IPS-18a (cell line): Measurements from ENCODE around the gene TTLL9.
A peak's percentile ranks its signal among the peaks of the same experiment; 100 is the strongest.

Experiments
- H3K27ac ChIP-seq: one replicate; pipeline ENCODE4 v1.5.1; 2013; ENCODE audit warnings: low read length
- H3K27me3 ChIP-seq: one replicate; pipeline ENCODE4 v1.6.1; 2013; ENCODE audit warnings: mild to moderate bottlenecking, low read length; ENCODE audit not compliant: control insufficient read depth, insufficient read depth
- H3K36me3 ChIP-seq: one replicate; pipeline ENCODE4 v1.6.1; 2013; ENCODE audit warnings: low read depth, low read length; ENCODE audit not compliant: control insufficient read depth
- H3K4me1 ChIP-seq: one replicate; pipeline ENCODE4 v1.6.1; 2013; ENCODE audit warnings: low read depth, low read length; ENCODE audit not compliant: control insufficient read depth
- H3K4me3 ChIP-seq: one replicate; pipeline ENCODE4 v1.5.1; 2013; ENCODE audit warnings: low read length
- H3K9ac ChIP-seq: one replicate; pipeline ENCODE4 v1.6.1; 2013; ENCODE audit warnings: mild to moderate bottlenecking, low read length, moderate library complexity
- H3K9me3 ChIP-seq: one replicate; pipeline ENCODE4 v1.6.1; 2013; ENCODE audit warnings: low read depth, low read length; ENCODE audit not compliant: control insufficient read depth

TTLL9 gene

DNA sequence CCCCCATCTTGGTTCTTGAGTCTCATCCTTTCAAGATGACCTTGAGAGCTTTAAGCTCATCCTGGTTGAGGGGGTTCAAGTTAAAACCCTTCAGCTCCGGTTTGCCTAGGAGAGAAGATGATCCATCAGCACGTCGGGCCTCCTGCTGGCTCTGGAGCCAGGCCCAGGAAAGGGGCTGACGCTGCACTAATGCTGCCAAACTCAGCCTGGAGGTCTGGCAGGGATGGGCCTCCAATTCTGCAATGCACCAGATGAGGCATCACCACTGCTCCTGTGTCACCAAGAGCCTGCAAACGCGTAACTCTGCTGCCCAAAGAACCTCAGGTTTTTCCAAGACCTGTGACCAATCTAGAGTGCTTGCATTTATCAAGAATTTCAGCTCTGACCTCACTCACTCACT, 75.4 kb downstream of the TTLL9 start:
- Histone ChIP-seq H3K36me3 (peaks cover 51% of the 10 kb centered on the region), H3K27me3 (no peaks in the 10 kb centered on the region), H3K9me3 (no peaks in the 10 kb centered on the region), H3K27ac (no peak overlapping the region), H3K9ac (no peak overlapping the region), H3K4me3 (no peak overlapping the region), H3K4me1 (peaks cover 3% of the 10 kb centered on the region)

DNA sequence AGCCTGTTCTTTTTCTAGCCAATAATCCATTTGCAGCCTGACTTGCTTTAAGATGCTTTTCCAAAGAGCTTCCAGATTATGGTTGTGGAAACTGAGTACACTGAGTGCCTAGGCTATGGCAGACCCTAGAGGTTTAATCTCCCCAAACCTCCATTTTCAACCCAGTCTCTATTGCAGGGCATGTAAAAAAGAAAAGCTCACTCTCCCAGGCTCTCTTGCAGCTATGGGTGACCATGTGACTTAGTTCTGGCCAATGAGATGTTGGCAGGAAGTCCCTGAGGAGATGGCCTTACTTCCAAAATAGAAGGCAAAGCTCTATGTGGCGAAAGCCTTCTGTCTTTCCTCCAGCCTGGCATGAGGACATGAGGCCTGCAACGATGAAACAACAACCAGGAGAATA, 77.6 kb downstream of the TTLL9 start:
- no peak overlapping the region for H3K9ac ChIP-seq
- H3K4me1 ChIP-seq: peaks cover 5% of the 10 kb centered on the region
- H3K9me3 ChIP-seq: no peaks in the 10 kb centered on the region
- no peaks in the 10 kb centered on the region for H3K27me3 ChIP-seq
- H3K4me3 ChIP-seq: no peak overlapping the region
- peaks cover 51% of the 10 kb centered on the region for H3K36me3 ChIP-seq
- H3K27ac ChIP-seq: no peak overlapping the region

DNA sequence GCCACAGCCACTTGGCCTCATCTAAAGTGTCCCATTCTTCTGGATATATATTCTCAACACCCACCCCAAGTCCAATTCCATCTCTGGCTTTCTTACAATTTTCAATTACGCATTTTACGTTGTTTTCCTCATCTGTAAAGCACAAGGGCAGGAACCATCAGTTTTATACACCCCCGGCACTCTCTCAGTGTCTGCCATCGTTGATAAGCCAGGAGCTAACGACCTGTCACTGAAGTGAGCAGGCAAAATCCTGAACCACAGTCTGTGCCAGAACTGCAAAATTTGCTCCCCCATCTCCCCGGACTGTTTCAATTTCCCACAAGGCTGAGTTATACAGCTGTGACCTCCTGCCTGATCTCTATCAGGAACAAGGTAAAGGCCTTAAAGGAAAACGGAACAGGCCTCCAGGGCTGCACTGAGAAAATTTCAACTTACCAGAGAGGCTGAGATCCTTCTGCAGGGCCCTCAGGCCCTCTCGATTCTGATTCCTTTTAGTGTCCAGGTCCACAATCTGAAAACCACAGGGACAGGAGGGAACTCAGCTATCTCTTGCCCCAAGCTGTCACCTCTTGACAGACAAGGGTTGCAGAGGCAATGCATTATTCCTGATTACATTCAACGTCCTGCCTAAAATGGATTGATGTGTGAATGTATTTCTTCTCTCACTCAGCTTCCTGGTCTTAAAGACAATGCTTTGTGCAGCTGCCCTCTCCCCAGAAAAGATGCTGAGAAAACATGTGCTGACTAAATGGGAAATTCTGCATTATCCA, 79.6 kb downstream of the TTLL9 start:
- peak overlapping the region; percentile 92 for H3K4me3 ChIP-seq
- H3K4me1 ChIP-seq: peaks cover 5% of the 10 kb centered on the region
- H3K9ac ChIP-seq: no peak overlapping the region
- no peaks in the 10 kb centered on the region for H3K9me3 ChIP-seq
- H3K27me3 ChIP-seq: no peaks in the 10 kb centered on the region
- peaks cover 43% of the 10 kb centered on the region for H3K36me3 ChIP-seq
- H3K27ac ChIP-seq: no peak overlapping the region

DNA sequence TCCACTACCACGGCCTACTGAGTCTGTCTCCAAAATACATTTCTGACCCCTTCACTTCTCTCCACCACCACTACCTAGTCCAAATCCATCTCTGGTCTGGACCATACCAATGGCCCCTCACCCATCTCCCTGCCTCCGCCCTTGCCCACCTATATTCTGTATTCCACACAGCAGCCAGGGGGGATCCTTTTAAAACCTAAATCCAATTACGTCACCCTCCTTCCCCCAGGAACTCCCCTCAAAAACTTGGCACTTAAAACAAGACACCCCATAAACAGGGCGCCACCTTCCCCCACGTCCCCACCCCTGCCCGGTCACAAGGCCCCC, 80.7 kb downstream of the TTLL9 start:
- Histone ChIP-seq H3K27ac (no peak overlapping the region), H3K4me1 (peaks cover 5% of the 10 kb centered on the region), H3K9ac (peak overlapping the region; percentile 79)

DNA sequence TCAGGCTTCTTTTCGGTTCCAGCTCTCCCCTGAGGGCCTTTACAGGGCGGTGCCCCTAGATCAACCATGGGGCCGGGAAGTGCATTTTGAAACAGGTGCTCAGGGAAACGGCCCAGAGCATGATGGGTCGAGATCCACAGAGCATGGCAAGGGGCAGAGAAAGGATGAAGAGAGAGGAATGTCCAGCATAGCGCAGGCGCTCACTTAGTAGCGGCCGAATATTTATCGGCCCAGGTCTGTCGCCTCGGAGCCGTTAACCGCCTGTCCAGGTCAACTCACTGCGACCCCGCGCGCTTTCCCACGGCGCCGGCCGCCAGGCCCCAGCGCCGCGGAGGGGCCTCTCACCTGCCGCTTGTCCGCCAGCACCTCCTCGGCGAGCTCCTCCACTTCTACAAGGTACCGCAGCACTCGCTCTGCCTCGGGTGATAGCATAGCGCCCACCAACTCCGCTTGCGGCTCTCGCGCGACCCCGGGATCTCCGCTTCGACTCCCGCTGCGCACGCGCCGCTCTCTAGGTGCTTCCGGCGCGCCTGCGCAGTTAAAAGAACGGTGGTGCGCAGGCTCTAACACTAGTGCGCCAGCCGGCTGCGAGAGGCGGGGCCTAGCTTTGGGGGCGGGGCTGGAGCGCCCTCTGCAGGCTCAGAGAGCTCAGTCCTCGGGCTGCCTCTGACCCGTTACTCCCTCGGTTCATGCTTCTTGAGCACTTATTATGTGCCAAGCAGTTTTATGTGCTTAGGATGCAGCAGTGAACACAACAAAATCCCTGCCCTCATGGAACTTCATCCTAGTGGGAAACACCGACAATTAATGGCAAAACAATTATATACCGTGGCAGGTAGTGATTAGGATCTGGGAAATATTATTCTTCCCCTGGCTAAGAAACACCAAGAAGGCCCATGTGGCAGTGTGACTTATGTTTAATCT, 81.4 kb downstream of the TTLL9 start, which contains the start of gene PDRG1:
Gene PDRG1, minus strand, starts transcription at position 517 of the 924 bp plus-strand sequence. Its CDS starts 85 bp downstream, at position 432.
- no peak within 1 kb of the TSS for H3K27ac ChIP-seq
- H3K27me3 ChIP-seq: no peaks in the 10 kb centered on the region
- no peaks in the 10 kb centered on the region for H3K9me3 ChIP-seq
- H3K4me3 ChIP-seq: peak within 1 kb of the TSS; percentile 92
- H3K4me1 ChIP-seq: peaks cover 5% of the 10 kb centered on the region
- peaks cover 25% of the 10 kb centered on the region for H3K36me3 ChIP-seq
- H3K9ac ChIP-seq: peak within 1 kb of the TSS; percentile 79

More for the DNA sequence above, 80.7 kb downstream of the TTLL9 start:
- peak overlapping the region; percentile 92 for H3K4me3 ChIP-seq
- H3K9me3 ChIP-seq: no peaks in the 10 kb centered on the region
- no peaks in the 10 kb centered on the region for H3K27me3 ChIP-seq
- peaks cover 32% of the 10 kb centered on the region for H3K36me3 ChIP-seq

- H3K36me3 ChIP-seq: peaks cover 10% of the 10 kb centered on the region
- H3K9me3 ChIP-seq: no peaks in the 10 kb centered on the region
- H3K9ac ChIP-seq: no peak overlapping the region
- peaks cover 5% of the 10 kb centered on the region for H3K4me1 ChIP-seq
- no peak overlapping the region for H3K4me3 ChIP-seq
- no peaks in the 10 kb centered on the region for H3K27me3 ChIP-seq
- no peak overlapping the region for H3K27ac ChIP-seq
Measured at GRCh38 chr20:31953556-31954148, 83.2 kb downstream of the TTLL9 start.

GRCh38 chr20:31954500-31954899, 84.1 kb downstream of the TTLL9 start:
- Histone ChIP-seq H3K9ac (no peak overlapping the region), H3K36me3 (peaks cover 5% of the 10 kb centered on the region), H3K27me3 (no peaks in the 10 kb centered on the region), H3K9me3 (no peaks in the 10 kb centered on the region), H3K27ac (no peak overlapping the region), H3K4me1 (peaks cover 5% of the 10 kb centered on the region), H3K4me3 (no peak overlapping the region)

GRCh38 chr20:31956556-31957526, 86.4 kb downstream of the TTLL9 start:
- Histone ChIP-seq H3K9ac (no peak overlapping the region), H3K27me3 (no peaks in the 10 kb centered on the region), H3K27ac (no peak overlapping the region), H3K4me1 (no peaks in the 10 kb centered on the region), H3K9me3 (no peaks in the 10 kb centered on the region), H3K4me3 (no peak overlapping the region), H3K36me3 (no peaks in the 10 kb centered on the region)

DNA sequence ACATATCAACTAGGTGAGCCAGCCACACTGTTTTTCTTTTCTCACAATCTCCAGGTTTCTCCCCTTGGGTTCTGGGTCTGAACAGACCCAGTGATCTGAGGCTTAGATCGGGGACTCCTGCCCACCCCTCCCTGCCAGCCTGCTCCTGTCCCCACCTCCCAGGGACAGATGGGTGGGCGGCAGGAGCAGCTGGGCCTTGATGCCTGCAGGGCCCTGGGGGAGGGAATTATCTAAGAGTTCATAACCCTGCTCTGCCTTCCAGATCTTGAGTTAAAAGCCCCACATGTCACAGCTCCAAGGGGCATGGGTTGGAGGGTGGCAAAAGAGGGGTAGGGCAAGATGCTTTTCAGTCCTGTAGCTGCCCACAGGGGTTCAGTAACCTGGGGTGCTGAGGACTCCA, 92.3 kb downstream of the TTLL9 start:
- no peaks in the 10 kb centered on the region for H3K36me3 ChIP-seq
- no peak overlapping the region for H3K27ac ChIP-seq
- H3K4me3 ChIP-seq: no peak overlapping the region
- peaks cover 9% of the 10 kb centered on the region for H3K27me3 ChIP-seq
- peaks cover 4% of the 10 kb centered on the region for H3K4me1 ChIP-seq
- H3K9me3 ChIP-seq: no peaks in the 10 kb centered on the region
- no peak overlapping the region for H3K9ac ChIP-seq

DNA sequence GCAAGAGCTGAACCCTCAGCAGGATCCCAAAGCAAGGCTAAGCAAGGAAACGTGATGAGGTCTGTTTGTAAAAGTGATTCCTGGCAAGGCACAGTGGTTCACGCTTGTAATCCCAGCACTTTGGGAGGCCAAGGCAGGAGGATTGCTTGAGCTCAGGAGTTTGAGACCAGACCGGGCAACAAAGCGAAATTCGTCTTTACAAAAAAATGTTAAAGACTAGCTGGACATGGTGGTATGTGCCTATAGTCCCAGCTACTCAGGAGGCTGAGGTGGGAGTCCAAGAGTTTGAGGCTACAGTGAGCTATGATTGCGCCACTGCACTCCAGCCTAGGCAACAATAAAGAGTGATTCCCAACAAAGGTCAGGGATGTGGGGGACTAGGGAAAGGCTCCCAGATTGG, 93.5 kb downstream of the TTLL9 start:
- no peaks in the 10 kb centered on the region for H3K9me3 ChIP-seq

More for the DNA sequence above, 93.5 kb downstream of the TTLL9 start:
- Histone ChIP-seq H3K27ac (no peak overlapping the region), H3K4me1 (peaks cover 4% of the 10 kb centered on the region), H3K27me3 (peaks cover 11% of the 10 kb centered on the region), H3K9ac (no peak overlapping the region), H3K4me3 (no peak overlapping the region), H3K36me3 (no peaks in the 10 kb centered on the region)
